NCI-H2107 (cell line): ENCODE measurements around the gene PTPRN2.
"Not testable (repeated sequence)": the region's sequence is repeated elsewhere in the genome, so short reads cannot be mapped to it uniquely, and the experiment has no call there.

Experiments
- DNase-seq: peaks from one replicate; lab custom pipeline; 2025; lab: John Stamatoyannopoulos, UW

PTPRN2 gene

DNA sequence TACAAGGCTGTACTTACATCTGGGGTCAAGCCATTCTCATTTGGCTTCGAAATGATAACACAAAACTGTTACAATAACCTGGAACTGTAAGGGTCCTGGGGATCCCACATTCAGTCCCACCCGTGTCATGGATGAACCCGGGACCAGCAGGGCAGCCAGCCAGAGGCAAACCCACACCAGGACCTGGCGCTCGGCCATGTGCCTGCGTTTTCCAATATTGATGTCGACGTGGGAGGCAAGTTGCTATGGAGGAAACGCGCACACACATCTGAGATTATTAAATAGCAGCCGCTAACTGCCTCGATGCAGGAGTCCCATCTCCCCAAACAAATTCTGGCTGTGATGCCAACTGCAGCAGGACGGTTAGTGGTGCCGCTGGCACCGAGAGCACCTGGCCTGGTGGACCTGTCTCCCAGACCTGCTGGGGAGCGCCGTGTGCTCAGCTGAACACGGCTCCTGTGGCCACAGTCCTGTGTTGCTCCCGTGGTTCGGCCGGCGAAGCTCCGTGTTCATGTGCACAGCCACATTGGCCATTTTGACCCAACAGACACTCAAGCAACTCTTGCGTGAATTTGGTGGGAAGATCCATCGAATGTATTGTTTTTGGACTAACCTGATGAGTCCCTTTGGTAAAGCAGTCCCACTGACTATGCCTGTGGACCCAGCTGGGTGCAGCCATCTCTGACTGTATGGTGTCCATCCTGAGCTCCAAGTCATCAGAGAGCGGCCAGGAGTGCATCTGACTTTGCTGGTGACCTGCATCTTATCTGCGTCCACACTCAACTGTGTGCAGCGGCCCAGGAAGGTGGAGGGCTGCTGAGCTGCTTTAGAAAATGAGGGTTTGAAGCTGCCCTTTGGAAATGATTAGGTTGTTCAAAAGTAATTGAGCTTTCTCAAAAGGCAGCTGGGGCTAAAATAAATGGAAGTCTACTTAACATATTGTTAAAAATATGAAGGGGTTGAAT, 852.7 kb downstream of the PTPRN2 start:
- DNase-seq, result no peak

DNA sequence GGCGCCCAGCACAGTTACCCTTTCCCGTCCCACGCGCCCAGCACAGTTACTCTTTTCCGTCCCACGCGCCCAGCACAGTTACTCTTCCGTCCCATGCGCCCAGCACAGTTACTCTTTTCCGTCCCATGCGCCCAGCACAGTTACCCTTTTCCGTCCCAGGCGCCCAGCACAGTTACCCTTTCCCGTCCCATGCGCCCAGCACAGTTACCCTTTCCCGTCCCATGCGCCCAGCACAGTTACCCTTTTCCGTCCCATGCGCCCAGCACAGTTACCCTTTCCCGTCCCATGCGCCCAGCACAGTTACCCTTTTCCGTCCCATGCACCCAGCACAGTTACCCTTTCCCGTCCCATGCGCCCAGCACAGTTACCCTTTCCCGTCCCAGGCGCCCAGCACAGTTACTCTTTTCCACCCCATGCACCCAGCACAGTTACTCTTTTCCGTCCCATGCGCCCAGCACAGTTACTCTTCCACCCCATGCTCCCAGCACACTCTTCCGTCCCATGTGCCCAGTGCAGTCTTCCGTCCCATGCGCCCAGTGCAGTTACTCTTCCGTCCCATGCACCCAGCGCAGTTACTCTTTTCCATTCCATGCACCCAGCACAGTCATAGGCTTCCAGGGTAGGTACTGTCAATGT, 853.7 kb downstream of the PTPRN2 start:
- DNase-seq, result not testable (repeated sequence)

DNA sequence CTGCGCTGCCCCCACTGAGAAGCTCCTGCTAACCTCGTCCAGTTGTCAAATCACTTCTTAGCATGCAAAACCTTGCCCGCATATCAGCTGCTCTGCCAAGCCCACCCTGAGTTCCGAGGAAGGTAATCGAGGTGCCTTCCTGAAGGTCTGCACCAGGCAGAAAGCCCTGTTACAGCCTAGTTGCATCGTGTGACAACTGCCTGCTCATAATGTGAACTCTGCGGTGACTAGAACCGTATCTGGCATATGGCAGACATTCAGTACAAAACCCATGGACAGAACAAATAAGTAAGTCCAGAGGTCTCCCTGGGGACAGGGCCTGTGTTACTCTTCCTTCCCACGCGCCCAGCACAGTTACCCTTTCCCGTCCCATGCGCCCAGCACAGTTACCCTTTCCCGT, 856.5 kb downstream of the PTPRN2 start:
- no peak for DNase-seq

DNA sequence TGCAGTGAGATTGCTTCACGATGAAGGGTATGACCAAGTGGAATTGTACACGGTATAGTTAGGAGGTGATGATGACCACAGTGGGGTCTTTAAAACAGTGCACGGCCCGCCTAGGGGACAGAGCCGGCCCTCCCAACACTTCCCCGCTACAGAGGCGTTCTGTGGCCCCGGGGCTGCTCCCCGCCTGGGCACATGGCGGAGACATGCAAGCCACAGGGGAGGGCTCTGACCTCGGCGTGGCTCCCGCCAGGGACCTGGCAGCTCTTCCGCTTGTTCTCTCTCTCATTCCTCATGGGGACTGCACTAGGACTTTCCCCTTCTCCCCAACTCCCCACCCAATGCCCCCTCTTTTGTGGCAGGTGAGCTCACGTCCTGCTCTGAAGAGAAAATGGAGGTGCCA, 857.0 kb downstream of the PTPRN2 start:
- no peak for DNase-seq

DNA sequence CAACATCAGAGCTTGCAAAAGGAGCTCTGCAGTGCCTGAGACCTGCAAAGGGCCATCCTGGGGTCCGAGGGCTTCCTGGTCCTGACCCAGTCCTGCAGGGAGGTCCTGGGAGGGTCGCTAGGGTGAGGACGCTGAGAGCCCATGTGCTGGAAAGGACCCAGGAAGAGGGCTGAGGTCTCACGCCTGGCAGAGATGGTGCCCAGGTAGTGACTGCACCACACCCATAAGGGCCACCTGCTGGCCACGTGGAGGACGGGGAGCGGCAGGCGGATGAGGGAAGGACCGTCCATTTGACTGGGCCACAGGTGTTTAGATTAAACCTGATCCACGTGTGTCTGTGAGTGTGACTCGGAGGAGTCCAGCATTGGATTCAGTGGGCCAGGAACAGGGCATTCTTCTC, 858.1 kb downstream of the PTPRN2 start:
- DNase-seq, result no peak

DNA sequence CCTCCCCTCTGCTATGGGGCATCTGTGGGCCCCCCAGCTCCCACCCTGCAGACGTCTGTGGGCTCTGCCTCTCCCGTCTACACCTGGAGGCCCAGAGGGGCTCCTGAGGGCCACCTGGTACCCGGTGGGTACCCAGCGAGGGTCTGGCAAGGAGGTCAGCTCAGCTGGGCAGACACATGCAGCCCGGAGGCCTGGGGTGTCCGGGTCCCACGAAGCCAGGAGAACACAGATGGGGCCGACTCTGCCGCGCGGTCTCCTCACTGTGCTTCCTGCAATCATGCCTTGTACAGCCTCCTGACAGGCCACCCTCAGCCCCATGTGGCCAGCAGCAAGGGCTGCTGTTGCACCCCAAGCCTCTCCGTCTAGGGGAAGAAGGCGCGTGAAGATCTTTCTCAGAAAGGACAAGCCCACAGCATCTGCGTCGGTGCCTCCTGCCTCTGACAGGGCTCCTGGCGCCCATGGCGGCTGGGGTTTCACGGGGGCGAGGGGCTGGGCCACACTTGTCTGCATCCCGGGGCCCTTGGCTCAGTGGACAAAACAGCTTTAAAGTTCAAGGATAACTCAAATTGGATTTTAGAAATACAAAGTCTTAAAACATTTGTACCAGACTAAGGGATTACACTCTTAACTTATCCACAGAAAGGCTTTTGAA, 859.5 kb downstream of the PTPRN2 start:
- no peak for DNase-seq

DNA sequence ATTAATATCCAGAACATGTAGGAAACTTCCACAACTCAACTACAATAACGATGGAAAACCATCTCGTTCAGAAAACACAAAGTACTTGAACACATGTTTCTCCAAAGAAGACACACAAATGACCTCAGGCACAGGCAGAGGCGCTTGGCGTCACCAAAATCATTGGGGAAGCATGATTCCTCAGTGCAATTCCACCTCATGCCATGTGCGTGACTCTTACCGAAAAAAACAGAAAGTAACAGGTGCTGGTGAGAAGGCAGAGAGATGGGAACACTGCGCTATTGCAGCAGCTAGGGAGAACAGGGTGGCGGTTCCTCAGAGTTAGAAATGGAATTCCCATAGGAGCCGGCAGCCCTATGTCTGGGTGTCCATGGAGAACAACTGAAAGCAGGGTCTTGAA, 860.9 kb downstream of the PTPRN2 start:
- DNase-seq, result no peak

DNA sequence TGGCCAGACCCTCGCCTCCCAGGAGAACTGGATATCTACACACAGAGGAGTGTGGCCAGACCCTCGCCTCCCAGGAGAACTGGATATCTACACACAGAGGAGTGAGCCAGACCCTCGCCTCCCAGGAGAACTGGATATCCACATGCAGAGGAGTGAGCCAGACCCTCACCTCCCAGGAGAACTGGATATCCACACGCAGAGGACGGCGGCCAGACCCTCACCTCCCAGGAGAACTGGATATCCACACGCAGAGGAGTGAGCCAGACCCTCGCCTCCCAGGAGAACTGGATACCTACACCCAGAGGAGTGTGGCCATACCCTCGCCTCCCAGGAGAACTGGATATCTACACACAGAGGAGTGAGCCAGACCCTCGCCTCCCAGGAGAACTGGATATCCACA, 862.3 kb downstream of the PTPRN2 start:
- not testable (repeated sequence) for DNase-seq

DNA sequence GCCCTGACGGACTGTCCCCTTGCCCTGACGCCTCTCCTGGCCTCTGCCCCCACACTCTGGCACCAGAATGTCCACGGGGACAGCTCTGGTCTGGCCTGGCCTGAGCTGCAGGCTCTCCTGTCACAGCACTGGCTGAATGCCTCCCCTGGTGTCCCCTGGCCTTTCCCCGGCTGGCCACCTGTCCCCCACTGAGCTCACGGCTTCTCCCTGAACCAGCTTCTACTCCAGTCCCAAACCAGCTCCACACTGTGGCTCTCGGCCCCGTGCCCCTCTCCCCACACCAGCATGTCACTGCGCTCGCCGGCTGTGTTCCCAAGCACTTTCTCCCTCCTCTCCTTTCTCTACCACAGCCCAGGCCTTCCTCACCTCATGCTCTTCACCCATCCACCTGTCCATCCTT, 864.4 kb downstream of the PTPRN2 start:
- no peak for DNase-seq

DNA sequence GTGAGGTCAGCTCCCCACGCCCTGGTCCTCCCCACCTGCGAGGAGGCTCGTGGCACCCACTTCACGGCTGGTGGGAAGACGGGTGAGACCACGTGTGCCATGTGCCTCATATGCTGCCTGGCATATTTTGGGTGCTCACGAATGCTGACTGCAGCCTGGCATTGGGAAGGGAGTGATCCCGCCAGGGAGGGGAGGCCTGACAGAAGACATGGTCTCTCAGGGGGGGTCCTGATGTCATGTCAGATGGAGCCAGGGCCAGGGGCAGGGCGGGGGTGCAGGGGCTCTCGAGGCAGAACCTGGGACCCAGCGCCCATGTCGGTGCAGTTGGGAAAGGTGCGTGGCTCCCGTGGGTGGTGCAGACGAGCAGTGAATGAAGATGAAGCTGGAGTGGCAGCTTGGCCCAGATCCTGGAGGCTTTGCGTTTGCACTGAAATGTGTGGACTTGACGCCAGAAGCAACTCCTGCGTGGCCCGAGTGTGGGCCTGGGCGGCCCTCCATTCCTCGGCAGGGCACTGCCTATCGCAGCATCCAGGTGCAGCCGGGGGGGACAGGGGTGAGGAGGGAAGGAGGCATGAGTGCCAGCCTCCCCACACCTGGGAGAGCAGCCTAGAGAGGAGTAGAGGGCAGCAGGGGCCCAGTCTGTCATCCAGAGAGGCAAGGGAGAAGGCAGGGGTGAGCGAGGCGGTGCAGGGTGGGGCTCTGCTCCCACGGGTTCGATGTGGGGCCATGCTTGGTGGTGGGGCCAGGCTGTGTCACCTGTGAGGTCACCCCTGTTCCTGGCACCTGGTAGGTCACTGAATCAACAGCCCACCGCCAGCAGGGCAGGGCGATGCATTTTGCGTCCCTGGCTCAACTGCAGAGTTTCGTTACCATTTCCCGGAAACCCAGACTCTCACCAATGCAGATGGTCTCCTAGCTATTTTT, 865.2 kb downstream of the PTPRN2 start:
- DNase-seq, result no peak

DNA sequence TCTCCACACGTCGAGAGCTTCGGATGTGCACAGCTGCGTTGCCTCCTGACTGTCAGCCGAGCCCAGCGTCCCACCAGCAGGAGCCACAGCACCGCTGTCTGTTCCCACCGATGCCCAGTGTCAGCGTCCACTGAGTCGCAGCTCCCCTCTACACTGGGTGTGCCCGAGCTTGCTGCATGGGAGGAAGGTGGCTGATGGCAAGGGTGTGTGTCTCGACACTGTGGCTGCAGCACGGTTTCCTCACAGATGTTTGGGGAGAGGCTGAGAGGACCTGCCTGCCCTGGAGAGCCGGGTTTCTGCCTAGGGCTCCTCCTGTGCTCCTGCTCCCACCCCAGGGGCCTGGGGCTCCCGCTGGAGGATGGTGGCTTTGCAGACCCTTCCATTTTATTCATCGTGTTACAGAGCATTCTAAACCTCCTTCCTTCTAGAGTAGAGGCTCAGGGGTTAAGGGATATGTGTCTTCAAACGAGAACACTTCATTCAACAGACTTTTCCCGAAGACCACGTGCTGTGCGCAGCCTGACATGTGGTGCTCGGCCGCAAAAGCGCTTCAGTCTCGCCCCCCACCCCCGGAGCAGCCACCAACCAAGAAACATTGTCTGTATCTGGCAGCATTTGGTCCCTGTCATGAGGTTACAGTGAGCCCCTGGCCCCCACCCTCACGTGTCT, 866.0 kb downstream of the PTPRN2 start:
- DNase-seq, result no peak

DNA sequence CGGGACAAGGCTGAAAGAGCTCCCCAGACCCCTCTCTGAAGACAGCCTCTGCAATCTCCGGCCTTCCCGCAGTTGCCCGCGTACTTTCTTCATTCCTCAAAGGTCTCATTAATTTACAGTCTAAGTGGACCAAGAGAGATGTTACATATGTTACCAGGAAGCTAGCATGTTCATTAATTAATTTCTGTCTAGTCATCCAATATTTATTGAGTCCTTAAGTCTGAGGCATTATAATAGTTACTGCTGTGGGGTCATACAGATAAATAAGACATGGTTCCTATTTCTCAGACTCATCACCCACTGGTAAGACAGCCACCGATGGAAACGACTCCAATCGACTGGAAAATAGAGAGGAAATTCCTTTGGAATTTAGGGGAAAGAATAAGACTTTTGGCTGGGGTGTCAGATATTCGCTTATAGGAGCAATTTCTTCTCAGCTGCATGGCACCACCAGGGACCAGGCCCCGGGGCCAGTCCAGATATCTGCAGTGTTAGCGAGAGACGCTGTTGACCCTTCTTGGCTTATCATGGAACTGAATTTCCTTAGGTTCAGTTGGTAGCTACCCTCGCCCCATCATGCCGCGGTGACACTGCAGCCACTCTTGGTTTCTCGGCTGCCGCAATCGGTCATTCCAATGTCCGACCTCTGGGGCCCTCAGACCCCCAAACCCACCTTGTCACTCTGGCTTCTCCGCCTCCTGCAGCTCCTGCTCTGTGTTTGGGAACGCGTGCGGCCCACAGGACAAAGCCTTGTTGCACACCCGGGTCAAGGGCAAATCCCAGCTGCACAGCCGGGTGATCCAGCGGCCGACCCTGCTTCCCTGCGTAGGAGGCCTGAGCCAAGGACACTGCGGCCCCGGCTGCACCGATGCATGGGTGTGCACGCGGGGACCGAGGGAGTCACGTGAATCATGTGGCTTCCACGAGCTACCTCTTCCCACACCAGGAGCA, 867.6 kb downstream of the PTPRN2 start:
- no peak for DNase-seq

DNA sequence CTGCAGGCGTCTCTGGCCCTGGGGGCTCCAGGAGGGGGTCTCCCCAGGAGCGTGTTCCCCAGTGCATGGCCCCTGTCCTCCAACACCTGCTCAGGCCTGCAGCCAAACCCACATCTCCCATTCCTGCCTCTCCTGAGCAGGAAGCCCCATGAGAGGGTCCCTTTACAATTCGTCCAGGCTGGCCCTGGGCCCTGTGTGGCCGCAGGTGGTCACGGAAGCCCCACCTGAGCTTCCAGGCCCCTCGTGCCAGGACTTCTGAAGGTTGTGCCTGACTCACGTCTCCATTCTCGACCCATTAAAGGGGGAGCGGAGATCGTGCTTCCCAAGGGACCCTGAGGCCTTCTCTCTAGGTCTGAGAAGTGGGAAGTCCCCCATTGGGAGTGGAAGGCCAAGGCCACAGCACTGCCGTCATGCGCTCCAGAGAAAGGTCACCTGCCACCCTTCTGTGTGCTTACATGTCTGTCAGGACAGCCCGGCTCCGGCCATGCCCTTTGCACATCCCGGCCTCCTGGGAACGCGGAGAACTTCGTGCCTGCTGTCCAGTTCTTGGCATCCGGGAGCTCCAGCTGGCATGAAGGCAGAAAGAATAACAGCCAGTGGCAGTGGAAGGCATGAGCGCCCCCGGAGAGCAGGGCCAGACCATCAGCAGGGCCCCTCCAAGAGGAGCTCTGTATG, 868.5 kb downstream of the PTPRN2 start:
- no peak for DNase-seq

DNA sequence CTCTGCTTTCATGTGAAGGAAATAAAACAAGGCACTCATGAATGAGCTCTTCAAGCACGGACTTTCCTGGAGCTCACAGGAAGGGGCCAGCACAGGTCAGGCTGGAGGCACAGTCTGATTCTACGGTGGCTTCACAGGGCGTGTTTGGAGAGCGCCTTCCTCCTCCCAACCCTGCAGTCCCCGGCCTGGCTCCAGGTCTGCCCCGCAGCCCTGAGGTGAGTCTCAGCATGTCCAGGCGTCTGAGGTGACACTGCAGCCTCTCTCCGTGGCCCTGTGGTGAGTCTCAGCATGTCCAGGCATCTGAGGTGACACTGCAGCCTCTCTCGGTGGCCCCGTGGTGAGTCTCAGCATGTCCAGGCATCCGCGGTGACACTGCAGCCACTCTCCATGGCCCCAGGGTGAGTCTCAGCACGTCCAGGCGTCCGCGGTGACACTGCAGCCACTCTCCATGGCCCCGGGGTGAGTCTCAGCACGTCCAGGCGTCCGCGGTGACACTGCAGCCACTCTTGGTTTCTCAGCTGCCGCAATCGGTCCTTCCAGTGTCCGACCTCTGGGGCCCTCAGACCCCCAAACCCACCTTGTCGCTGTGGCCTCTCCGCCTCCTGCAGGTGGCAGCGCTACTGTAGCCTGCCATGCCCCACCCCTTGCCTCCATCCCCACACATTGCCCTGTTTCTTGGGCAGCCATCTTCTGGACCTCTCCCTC, 869.2 kb downstream of the PTPRN2 start:
- DNase-seq, result no peak

DNA sequence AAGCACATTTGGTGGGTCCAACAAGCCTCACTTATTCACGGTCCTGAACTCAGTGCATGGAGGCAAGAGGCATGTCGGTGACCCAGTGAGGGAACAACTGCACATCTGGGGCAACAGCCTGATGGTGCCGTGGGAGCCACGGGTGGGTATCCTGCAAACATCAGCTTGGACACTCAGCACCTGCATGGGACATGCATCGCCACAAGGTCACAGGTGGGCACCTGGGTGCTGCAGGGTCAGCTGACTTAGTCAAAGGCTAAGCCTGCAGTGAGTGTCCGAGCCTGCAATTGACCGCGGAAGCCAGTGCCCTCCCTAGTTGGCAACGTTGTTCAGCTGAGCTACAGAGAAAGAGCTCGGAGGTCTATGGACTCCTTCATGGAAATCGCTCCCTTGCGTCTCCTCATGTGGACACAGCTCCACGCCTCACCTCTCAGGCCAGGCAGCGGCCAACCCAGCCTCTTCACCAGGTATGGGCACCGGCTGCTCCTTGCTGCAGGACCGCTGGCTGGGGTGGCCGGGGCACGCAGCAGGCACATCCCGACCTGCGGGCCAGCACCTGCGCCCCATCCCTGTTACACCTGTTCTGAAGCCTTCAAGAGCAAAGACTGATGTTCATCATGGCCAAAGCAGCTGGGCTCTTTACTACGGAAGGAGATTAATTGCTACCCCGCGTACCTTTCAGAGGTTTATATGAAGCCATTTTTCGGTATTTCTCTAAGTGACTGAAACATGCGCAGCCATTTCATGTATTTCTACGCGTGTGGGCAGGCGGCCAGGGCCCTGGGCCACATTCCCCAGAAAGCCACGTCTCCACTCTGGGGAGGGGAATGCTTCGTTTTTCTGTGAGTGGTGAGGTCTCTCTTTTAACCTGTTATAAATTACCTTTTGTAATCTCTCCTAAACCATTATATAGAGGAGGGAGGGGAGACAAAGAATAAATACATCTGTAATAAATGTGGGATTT, 870.1 kb downstream of the PTPRN2 start:
- DNase-seq, result no peak

DNA sequence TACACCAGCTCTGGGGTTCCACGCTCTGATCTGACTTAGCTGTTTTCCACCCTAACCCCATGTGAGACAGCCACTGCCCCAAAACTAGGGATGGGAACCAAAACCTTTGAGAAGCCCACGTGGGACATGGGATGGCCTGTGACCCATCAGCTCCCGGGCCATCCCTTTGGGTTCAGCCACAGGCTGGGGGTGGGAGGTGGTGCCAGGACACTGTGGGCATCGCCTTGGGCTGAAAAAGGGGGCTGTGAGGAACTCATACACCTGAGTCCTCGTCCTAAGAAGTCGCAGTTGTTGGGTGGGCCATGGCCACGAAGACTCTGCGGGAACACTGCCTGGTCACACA, 871.7 kb downstream of the PTPRN2 start:
- no peak for DNase-seq

DNA sequence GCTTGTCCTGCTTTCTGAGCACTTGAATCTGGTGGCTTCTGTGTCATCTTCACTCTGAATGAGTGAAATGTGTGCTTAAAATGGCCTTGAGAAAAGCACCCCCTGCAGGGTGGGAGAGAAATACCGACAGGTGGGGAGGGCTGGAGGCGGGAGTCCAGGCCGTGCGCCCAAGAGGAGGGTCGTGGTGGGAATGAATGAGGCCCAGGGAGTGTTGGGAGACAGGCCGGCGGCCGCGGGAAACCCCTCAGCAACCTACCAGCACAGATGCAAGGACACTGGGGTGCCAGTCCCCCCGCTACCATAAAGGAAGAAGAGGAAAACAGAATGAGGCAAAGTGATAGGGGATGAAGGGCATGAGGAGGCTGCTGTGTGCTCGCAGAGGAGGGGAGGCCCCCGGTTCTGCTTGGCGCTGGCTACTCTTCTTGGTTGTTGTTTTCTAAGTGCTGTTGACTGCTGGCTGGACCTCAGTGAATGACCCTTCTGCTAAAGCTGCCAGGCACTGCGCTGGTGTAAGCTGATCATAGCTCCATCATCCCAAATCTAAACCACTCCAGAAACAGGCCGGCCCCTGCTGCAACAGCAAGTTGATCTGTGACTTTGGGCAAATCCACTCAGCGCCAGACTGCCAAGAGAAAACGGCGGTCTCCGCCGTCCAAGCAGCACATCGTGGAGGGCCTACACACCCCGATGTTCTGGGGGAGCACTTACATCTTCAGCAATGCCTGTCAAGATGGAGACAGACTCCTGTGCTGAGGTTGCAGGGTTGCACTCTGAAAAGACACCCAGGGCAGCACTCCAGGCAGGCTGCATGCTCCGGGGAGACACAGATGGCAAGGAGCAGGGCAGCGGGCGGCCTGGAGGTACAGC, 872.3 kb downstream of the PTPRN2 start:
- no peak for DNase-seq
